GM12892 (cell line): ENCODE measurements around the gene CTSF.

Source experiments
- POLR2A ChIP-seq: IDR thresholded peaks from 2 replicates; pipeline ENCODE4 v1.6.1; 2011; ENCODE audit warnings: low read depth, low read length, control low read depth
- POLR2AphosphoS5 ChIP-seq: IDR thresholded peaks from 2 replicates; pipeline ENCODE4 v1.6.1; 2011; ENCODE audit warnings: low read depth, low read length, control low read depth
- TAF1 ChIP-seq: IDR thresholded peaks from 2 replicates; pipeline ENCODE4 v1.6.1; 2011; ENCODE audit warnings: low read depth, mild to moderate bottlenecking, control low read depth, low read length, borderline replicate concordance

DNA sequence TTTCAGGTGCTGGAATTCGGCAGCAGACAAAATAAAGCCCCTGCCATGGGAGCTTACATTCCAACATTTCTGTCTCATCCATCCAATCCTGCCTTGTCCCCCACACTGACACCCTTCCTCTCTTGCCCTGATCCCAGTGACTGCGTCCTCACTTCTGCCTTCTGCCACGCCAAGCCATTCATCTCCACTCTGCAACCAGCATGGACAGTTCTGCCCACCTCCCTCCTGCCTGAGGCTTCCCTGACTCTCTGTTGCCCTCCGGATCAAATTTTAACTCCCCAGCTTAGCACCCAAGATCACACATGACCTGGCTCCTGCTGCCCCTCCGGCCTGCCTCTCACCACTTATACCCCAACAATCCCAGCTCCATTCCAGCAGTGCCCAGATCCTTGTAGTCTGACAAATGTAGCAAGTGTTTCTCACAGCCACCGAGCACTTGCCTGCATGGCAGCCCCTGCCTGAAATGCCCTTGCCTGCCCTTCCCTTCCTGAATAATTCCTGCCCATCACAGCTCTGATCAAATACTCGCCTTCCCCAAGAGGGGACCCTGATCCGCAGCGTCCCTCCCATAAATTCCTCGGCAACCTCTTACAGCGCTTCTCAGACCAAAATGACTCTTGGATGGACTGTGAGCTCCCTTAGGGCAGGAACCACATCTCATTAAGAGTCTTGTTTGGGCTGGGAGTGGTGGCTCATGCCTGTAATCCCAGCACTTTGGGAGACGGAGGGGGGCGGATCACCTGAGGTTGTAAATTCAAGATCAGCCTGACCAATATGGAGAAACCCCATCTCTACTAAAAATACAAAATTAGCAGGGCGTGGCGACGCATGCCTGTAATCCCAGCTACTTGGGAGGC, 19.4 kb downstream of the CTSF start:
- TF ChIP-seq POLR2A (no peak), POLR2AphosphoS5 (no peak), TAF1 (no peak)
